Stimulated activated CD8-positive, alpha-beta memory T cell treated with anti-CD3 and anti-CD28 coated beads, Interleukin-4, amount 100 ng/mL, for 4 hours (primary cell): ENCODE data around the gene PLXNA3.
A peak's percentile ranks its signal among the peaks of the same experiment; 100 is the strongest.

Experiments used
- DNase-seq, 2 donors: peaks; one replicate each; pipeline ENCODE4 v3.0.0-alpha.2; 2020; ENCODE audit warnings: low read depth in 2 of 2, low spot score in 1 of 2

PLXNA3 gene

GRCh38 chrX:154477891-154478477, 19.9 kb downstream of the PLXNA3 start:
- DNase-seq, result no peak

- DNase-seq, result peak; percentile 83 to 86
These were observed 20.9 kb downstream of the PLXNA3 start, which contains the start of gene LAGE3 for GRCh38 chrX:154478728-154479622. Gene LAGE3, minus strand, starts transcription at chrX:154479281. Its CDS starts 366 bp downstream, at chrX:154478915.

- DNase-seq, result no peak
These were observed 23.1 kb downstream of the PLXNA3 start for GRCh38 chrX:154481195-154481594.

- no peak for DNase-seq
These were observed 24.0 kb downstream of the PLXNA3 start for GRCh38 chrX:154481911-154482601.

GRCh38 chrX:154482786-154483185, 24.7 kb downstream of the PLXNA3 start:
- no peak for DNase-seq

- DNase-seq, result no peak
These were observed 25.2 kb downstream of the PLXNA3 start for GRCh38 chrX:154483325-154483724.

GRCh38 chrX:154484255-154485149, 26.4 kb downstream of the PLXNA3 start:
- DNase-seq, result no peak

GRCh38 chrX:154485150-154486051, 27.3 kb downstream of the PLXNA3 start:
- DNase-seq, result no peak

GRCh38 chrX:154486052-154486395, 27.9 kb downstream of the PLXNA3 start:
- DNase-seq, result no peak

GRCh38 chrX:154486396-154487207, 28.5 kb downstream of the PLXNA3 start, which contains the start of gene UBL4A:
Gene UBL4A, minus strand, starts transcription at chrX:154486615. Its CDS starts 31 bp downstream, at chrX:154486584.
- DNase-seq, result peak in 1 of 2 donors; percentile 43

GRCh38 chrX:154487518-154488290, 29.6 kb downstream of the PLXNA3 start:
- DNase-seq, result no peak

GRCh38 chrX:154488336-154489075, 30.4 kb downstream of the PLXNA3 start:
- no peak for DNase-seq

GRCh38 chrX:154489182-154489581, 31.1 kb downstream of the PLXNA3 start:
- DNase-seq, result no peak

GRCh38 chrX:154490021-154490413, 31.9 kb downstream of the PLXNA3 start:
- no peak for DNase-seq

- DNase-seq, result peak; percentile 60 to 78
These were observed 32.5 kb downstream of the PLXNA3 start, which contains the start of gene SLC10A3 for GRCh38 chrX:154490414-154491083. Gene SLC10A3, minus strand, starts transcription at chrX:154490629. Its CDS starts 1,689 bp downstream, at chrX:154488940.

GRCh38 chrX:154494715-154495114, 36.6 kb downstream of the PLXNA3 start:
- no peak for DNase-seq

- no peak for DNase-seq
These were observed 37.4 kb downstream of the PLXNA3 start for GRCh38 chrX:154495472-154495922.
